ENCODE results near the gene ACAP2. TPM values are rescaled to one million over a fixed set of nuclear protein-coding genes. Genes with fewer than 3 reads are reported as not detected.
A peak's percentile ranks its signal among the peaks of the same experiment; 100 is the strongest.

Gene ACAP2
- total RNA-seq, 2 donors from 2014 or later = 24.3 to 25.3 TPM

DNA sequence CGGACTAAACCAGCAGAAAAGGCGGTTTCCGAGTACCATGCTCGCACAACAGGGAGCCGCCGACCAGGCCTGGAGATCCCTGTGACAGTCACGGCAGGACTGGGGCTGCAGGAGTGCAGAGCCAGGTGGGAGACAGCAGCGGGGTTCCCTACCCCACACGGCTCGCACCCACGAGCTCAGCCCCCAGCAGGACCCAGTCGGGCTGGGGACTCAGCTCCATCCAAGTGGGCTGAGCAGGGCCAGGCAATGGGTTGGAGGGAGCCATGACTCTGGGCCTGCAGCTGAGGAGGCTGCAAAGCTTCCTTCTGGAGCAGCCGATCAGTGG, 187.7 kb downstream of the ACAP2 start:
- ATAC-seq = no peak
- DNase-seq = no peak
- intact Hi-C loops (cut with DNase I) = loop anchor here (5.0 to 10.0 kb wide), 3 partner anchors 133 to 573 kb away; no protein-coding TSS in a partner anchor

DNA sequence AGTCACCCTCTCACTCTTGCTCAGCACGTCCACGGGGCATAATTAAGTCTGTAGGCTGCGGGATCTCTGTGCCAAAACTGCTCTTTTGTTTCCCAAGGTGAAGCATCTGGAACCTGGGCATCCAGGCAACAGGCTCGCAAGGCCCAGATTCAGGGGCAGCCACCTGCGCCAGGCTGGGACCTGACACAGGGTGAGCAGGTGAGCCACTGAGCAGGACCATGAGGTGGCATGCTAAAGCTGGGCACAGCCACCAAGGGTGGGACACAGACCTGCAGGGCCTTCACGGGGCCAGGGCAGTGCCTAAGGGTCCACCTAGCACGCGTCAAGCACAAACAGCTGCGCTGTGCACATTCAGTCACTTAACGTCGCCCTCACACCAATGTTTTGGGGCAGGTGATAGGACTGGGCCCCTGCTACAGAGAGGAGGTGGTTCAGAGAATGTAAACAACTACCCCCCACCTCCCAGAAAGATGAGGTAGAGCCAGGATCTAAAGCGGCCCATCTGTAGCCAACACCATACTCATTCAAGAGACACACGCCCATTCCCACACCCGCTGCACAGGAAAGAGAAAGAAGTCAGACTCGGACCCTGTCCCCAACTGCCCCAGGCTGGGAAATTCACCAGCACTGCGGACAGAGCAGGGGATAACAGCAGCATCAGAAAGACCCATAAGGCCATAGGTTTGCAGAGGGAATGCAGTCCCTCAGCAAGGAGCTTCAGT, 188.2 kb downstream of the ACAP2 start:
- intact Hi-C loops (cut with DNase I) = loop anchor here (5.0 to 10.0 kb wide), 3 partner anchors 132 to 572 kb away; no protein-coding TSS in a partner anchor
- ATAC-seq = no peak
- no peak for DNase-seq

DNA sequence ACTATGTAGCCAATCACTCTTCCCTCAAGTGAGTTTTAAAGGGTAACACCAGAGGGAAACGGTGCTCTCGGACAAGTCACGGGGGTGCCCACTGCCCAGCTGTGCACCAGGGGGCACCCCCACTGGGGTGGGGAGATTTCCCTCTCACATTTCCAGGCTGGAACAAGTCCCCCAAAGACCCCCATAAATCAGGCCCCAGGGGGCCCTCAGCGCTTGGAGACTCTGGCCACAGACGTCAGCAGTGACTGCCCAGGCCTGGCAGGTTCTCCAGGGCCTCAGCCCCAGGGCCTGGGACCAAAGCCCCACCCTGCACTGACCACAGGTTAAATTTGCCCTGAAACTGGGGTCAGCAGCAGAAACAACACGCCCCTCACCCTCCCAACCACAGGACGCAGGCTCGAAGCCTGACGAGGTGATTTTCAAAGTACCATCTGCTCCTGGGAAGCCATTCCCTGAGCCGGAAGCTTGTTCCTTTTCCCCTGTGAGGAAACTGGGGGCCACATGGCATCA, 188.8 kb downstream of the ACAP2 start:
- ATAC-seq = no peak
- intact Hi-C loops (cut with DNase I) = loop anchor here in 1 of 2 donors (10.0 kb wide), 1 partner anchor 249 kb away; no protein-coding TSS in a partner anchor
- DNase-seq = no peak

DNA sequence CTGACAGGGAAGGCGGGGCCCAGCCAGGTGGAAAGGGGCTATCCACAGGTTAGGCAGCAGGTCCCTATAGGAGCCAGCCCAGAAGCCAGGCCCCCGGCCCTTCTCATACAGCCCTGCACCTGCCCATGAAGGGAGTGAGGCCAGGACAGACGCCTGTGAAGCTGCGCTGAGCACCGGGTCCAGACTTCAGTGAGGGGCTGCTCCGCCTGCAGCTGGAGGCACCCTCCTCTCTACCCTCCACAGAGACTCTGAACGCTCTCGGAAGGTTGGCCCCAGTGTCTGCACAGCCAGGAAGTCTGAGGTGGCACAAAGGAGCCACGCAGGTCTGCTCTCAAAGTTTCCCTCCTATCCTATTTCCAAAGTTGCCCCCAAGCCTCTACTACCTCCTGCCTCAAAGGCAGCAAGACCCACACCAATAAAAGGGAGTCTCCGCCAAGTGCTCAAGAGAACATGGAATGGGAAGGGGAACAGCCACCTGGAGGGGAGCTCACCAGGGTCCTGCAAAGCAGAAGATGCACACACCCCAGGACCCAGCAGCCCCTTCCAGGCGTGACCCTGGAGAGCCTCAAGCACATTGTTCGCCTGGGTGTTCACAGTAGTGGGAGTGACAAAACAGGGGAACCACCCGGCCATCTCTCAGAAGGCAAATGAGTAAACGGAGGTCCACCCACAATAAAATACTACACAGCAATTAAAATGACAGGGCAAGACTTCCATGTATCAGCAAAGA, 191.3 kb downstream of the ACAP2 start:
- ATAC-seq = no peak
- DNase-seq = no peak
- intact Hi-C loops (cut with DNase I) = loop anchor here in 1 of 2 donors (10.0 kb wide), 1 partner anchor 247 kb away; no protein-coding TSS in a partner anchor

DNA sequence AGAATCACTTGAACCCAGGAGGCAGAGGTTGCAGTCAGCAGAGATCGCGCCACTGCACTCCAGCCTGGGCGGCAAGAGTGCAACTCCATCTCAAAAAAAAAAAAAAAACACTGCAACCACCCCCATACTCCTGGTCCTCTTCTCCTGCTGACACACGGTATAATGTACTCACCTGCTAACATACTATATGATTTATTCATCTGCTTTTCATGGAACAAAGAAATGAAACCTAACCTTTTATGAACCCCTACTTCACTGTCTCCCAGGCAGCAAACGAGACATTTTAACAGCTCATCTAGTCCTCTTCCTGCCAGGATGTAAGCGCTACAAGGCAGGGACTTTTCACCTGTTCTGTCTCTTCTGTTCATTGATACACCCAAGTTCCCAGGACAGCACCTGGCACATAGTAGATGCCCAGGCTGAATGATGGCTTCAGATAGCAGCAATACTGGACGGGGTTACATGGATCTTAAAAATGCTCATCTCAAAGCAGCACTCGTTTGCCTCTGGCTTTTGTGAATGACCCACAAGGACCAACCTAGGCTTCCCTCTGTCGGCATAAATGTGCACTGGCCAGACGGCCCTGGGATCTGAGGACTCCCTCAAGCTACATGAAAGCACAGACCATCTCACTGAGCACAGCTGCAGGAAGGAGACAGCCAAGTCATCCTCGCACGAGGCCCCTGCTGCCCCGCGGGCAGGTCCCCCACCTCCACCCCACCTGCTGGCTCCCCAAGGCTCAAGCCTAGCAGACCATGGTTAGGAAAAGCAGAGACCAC, 192.2 kb downstream of the ACAP2 start:
- intact Hi-C loops (cut with DNase I) = loop anchor here in 1 of 2 donors (10.0 kb wide), 1 partner anchor 246 kb away; no protein-coding TSS in a partner anchor
- ATAC-seq (peak; percentile 26 to 56), DNase-seq (no peak)

DNA sequence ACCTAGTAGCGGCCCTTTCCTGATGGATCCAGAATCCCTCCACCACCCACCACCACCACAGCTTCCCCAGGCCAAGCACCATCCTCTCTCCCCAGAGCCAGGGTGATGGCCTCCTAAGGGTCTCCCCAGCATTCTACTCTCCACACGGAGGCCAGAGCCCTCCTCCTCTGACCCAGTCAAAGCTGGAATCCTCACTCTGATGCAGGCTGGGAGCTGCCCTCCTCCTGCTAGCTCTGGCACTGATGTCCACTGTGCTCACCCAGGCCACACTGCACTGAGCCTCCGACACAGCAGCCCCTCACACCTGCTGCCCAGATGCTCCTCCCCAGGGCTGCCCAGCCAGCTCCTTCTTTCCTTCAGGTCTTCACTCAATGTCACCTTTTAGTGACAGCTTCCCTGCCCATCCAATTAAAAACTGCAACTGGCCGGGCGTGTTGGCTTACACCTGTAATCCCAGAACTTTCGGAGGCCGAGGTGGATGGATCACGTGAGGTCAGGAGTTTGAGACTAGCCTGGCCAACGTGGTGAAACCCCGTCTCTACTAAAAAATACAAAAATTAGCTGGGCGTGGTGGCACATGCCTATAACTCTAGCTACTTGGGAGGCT, 192.9 kb downstream of the ACAP2 start:
- DNase-seq = no peak
- intact Hi-C loops (cut with DNase I) = loop anchor here (10.0 kb wide), 2 partner anchors 115 to 245 kb away; no protein-coding TSS in a partner anchor
- no peak for ATAC-seq

DNA sequence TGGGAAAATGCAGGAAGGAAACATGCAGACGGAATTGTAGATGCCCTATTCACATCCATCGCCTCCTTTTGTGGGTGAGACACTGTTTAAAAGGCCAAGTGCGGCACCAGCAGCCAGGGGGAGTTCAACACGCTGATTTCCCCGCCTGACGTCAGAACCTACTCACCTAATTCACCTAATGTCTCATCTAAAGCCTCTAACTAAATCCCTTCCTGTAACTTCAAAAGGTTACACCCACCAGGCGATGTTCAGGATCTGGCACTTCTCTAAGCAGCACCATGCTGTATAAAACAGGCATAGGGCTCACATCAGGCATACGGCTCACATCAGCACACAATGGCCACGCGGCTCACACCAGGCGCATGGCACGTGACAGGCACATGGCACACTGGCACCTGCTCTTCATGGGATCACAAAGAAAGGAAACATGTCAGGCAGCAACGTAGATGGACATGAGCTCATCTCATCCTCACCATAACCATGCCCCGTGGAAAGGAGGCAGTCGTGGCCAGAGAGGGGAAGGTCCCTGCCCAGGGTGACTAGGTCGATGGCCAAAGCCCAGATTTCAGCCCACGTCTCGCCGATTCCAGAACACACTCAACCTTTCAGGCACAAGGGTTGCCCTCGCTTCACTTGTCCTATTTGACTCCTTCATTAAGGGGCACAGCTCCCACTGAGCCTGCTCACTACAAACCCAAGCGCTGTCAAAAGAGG, 193.6 kb downstream of the ACAP2 start:
- no peak for ATAC-seq
- no peak for DNase-seq
- intact Hi-C loops (cut with DNase I) = loop anchor here in 1 of 2 donors (10.0 kb wide), 1 partner anchor 114 kb away; no protein-coding TSS in a partner anchor

DNA sequence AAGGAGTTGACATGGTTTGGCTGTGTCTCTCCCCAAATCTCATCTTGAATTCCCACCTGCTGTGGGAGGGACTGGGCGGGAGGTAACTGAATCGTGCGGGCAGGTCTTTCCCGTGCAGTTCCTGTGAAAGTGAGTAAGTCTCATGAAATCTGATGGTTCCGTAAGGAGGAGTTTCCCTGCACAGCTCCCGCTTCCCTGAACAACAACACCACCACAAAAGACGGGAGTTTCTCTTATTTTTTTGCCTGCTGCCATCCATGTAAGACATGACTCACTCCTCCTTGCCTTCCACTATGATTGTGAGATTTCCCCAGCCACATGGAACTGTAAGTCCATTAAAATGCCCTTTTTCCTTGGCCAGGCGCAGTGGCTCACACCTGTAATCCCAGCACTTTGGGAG, 194.5 kb downstream of the ACAP2 start:
- no peak for ATAC-seq
- intact Hi-C loops (cut with DNase I) = loop anchor here in 1 of 2 donors (10.0 kb wide), 1 partner anchor 113 kb away; no protein-coding TSS in a partner anchor

DNA sequence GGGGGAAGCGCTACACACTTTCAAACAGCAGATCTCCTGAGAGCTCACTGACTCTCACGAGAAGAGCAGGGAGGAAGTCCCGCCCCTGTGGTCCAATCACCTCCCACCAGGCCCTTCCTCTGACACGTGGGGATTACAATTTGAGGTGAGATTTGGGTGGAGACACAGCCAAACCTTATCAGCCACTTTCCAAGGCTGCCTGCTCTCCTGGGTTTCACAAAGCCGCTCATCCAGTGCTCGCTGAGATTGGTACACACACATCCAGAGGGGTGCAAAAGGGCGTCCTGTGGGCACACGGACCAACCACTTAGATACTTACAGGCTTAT, 195.0 kb downstream of the ACAP2 start:
- intact Hi-C loops (cut with DNase I) = loop anchor here in 1 of 2 donors (10.0 kb wide), 1 partner anchor 113 kb away; no protein-coding TSS in a partner anchor
- DNase-seq (no peak), ATAC-seq (no peak)

More for the DNA sequence above, 194.5 kb downstream of the ACAP2 start:
- no peak for DNase-seq

DNA sequence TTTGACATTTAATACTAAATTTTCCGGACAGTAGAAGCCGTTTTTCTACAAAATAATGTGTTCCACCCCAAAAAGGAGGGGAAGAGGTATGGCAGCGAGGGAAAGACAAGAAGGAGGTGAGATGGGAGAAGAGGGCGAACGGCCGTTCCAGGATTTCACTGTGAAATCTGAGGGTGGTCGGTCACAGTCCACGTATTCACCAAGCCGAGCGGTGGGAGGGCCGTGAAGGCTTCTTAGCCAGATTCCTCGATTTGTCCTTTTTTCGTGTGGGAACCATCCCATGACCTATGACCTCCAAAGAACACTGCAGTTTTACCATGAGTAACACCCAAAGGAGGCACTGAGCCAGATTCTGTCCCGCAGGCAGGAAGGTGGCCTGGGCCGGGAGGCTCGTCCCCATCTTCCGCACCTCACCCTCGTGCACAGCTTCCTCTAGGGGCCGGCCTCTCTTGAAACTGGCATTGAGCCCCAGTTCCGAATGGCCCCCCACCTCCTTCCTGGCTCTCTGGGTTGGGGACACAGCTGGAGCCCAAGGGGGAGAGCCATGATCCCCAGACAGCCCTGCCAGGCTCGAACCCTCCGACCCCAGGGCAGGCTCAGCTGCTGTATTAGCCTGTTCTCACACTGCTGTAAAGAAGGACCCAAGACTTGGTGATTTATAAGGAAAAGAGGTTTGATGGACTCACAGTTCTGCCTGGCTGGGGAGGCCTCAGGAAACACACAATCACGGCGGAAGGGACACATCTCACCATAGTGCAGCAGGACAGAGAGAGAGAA, 195.5 kb downstream of the ACAP2 start:
- ATAC-seq = no peak
- intact Hi-C loops (cut with DNase I) = loop anchor here in 1 of 2 donors (10.0 kb wide), 1 partner anchor 112 kb away; no protein-coding TSS in a partner anchor
- no peak for DNase-seq

DNA sequence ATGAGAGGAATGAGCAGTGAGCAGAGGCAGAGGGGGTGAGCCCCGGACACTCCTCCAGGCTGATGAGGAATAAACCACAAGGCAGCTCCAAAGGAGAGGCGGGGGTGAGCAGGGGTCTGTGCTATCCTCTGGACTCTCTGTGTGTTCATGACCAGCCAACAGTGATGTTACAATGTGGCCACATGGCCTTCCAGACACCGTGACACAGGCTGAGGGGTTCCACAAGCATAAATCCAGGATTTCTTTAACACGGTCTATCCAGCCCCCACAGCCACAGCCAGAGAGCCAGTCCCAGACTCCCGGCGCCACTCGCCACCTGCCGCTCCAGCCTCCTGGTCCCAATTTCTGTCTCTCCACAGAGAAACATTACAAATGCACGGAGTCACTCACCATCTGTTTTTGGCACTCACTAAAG, 196.2 kb downstream of the ACAP2 start:
- ATAC-seq = no peak
- no peak for DNase-seq
- intact Hi-C loops (cut with DNase I) = loop anchor here in 1 of 2 donors (10.0 kb wide), 1 partner anchor 112 kb away; no protein-coding TSS in a partner anchor

DNA sequence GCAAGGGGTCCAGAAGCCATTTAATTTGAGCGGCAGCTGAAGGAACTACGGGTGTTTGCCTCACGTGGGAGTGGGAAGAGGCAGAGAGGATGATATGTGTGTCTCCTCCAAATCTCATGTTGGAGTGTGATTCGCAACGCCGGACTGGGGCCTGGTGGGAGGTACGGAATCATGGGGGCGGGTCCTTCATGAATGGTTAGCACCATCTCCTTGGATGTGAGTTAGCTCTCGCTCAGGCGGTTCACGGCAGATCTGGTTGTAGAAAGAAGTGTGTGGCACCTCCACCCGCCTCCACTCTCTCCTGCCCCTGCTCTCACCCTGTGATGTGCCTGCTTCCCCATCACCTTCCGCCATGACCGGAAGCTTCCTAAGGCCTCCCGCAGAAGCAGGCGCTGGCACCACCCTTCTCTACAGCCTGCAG, 197.3 kb downstream of the ACAP2 start:
- ATAC-seq (no peak), DNase-seq (no peak)

DNA sequence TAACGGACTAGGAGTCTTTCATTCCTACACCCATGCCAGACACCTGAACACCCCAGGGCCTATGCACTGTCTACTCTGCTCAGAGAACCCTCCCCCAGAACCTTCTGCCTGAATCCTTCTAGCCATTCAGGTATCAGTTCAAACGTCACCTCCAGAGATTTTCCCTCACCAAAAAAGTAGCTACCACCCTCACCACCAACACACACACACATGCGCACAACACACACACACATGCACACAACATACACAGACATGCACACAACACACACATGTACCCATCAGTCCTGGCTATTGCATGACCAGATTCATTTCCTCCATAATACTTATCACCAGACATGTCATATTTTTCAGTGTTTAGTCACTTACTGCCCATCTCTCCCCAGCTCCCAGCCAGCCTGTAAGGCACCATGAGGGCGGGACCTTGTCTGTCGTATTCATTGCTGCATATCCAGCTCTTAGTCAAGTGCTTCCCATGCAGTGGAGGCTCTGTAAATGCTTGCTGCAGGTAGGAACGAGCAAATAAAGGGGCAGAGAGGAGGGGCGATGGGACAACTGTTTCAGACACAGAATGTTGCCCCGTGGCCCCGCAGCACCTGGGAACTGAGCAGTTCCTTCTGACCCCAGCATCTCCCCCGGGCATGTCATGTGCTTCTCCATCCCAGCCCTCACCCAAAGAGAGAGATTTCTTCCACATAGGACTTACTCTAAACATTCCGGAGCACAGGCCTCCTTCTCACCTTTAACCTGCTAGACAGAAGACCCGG, 201.0 kb downstream of the ACAP2 start:
- ATAC-seq = no peak
- intact Hi-C loops (cut with DNase I) = loop anchor here (5.0 to 10.0 kb wide), 3 partner anchors 69 to 107 kb away; no protein-coding TSS in a partner anchor

More for the DNA sequence above, 197.3 kb downstream of the ACAP2 start:
- intact Hi-C loops (cut with DNase I) = loop anchor here in 1 of 2 donors (10.0 kb wide), 1 partner anchor 111 kb away; no protein-coding TSS in a partner anchor

DNA sequence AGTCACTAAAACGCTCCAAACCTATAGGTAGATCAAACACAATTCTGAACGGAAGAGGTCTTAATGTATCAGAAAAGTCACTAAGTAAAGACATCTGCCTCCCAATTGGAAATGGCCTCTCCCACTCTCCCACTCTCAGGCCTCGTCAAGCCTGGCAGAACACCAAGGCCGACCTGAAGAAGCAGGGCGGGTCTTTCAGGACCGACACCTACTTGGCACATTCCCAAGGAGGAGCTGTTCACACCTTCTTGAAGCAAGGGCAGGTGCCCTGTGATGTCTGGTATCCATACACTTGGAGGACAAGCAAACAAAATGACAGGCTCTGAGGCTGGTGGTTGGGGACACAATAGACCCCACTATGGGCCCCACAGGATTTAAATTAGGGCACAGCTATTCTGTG, 201.9 kb downstream of the ACAP2 start:
- intact Hi-C loops (cut with DNase I) = loop anchor here (5.0 to 10.0 kb wide), 3 partner anchors 69 to 106 kb away; no protein-coding TSS in a partner anchor
- ATAC-seq (no peak), DNase-seq (no peak)

More for the DNA sequence above, 201.0 kb downstream of the ACAP2 start:
- DNase-seq = no peak

DNA sequence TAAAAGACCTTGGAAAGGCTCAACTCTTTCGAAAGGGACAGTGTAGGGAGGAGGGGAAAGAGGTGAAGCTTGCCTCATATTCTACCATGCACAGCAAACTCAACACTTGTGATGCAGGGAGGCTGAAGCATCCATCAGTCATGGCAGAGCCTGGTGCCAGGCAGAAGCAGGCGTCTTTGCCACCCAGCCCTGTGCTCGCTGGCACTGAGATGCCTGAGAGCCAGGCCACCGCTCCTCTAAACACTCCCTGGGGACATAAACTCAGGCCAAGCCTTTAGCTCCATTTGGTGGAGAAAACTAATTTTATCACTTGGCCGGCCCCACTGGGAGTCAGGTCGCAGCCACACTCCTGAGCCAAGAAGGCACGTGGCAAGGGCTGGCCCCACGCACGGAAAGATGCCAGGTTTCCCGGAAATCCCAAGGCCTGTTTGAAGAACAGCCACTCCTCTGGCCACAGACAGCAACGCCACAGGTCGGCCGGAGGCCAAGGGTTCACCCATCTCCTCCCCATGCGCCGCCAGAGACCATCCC, 202.6 kb downstream of the ACAP2 start:
- DNase-seq = peak; percentile 79
- ATAC-seq = peak; percentile 65 to 84
- intact Hi-C loops (cut with DNase I) = loop anchor here (5.0 to 10.0 kb wide), 3 partner anchors 68 to 105 kb away; no protein-coding TSS in a partner anchor

DNA sequence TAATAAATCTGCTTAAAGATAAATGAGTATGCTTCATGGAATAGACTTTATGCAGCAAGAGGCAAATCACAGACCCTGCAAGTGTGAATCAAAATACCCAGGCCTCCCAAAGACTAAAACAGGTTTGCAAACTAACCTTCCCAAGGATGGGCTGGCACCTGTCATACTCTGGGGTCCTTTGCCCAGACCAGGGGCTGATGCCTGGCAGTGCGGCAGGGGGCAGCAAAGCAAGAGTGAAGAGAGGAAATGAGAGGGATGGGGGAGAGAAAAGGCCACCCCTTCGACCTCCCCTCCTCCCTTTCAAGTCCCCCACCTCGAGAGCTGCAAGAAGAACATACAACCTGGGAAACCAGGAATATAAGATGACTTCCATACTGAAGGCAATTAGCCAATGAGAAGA, 203.7 kb downstream of the ACAP2 start:
- no peak for ATAC-seq
- no peak for DNase-seq
- intact Hi-C loops (cut with DNase I) = no loop called here
